Left renal pelvis (tissue), 4 donors: ENCODE results near the gene ASMT. TPM values are rescaled to one million over a fixed set of nuclear protein-coding genes. Genes with fewer than 3 reads are reported as not detected.
"Not testable (repeated sequence)": the region's sequence is repeated elsewhere in the genome, so short reads cannot be mapped to it uniquely, and the experiment has no call there.

Experiments
- DNase-seq, 4 donors: peaks; one replicate each; pipeline ENCODE4 v3.0.0-alpha.2; 2013; ENCODE audit warnings: low read depth in 4 of 4, low spot score in 3 of 4
- polyA plus RNA-seq, 4 donors: library from polyadenylated mRNA; unstranded; fragments of 120-200 nt; gene quantifications; one replicate each; pipeline ENCODE4 v1.2.1, GENCODE V29; 2013; ENCODE audit not compliant: insufficient read length in 4 of 4

The ASMT gene
- polyA plus RNA-seq, 4 donors: 0.11 to 0.15 (median 0.14) TPM; not detected in 1

DNA sequence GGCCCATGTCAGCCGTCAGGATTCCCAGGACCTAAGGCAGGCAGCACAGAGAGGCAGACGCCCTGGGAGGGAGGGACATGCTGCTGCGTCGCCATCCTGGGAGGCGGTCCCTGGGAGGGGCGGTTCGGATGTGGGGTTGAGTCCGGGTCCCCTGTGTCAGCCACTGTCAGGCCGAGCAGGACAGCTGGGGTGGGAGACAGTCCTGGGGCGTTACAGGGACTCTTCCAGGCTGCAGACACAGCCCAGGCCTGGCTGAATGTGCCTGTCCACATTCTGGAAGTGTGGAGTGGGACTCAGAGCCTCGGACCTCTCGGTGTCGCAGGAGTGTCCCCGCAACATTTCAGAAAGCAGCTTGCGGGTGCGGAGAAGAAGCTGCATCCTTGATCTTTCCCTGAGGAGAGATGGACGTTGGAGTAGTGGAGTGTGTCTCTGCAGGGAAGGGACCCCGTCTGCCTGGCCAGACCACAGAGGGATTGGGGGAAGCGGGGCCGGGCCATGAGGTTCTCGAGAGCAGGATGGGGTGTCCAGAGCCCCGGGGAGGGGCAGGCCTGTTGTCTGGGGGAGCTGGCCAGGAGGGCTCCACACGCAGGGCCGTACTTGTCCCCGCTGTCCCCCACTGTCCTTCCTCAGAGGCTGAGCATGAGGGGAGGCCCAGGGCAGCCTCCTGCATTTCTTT lies 17.4 kb upstream of the ASMT start:
- DNase-seq: no peak

DNA sequence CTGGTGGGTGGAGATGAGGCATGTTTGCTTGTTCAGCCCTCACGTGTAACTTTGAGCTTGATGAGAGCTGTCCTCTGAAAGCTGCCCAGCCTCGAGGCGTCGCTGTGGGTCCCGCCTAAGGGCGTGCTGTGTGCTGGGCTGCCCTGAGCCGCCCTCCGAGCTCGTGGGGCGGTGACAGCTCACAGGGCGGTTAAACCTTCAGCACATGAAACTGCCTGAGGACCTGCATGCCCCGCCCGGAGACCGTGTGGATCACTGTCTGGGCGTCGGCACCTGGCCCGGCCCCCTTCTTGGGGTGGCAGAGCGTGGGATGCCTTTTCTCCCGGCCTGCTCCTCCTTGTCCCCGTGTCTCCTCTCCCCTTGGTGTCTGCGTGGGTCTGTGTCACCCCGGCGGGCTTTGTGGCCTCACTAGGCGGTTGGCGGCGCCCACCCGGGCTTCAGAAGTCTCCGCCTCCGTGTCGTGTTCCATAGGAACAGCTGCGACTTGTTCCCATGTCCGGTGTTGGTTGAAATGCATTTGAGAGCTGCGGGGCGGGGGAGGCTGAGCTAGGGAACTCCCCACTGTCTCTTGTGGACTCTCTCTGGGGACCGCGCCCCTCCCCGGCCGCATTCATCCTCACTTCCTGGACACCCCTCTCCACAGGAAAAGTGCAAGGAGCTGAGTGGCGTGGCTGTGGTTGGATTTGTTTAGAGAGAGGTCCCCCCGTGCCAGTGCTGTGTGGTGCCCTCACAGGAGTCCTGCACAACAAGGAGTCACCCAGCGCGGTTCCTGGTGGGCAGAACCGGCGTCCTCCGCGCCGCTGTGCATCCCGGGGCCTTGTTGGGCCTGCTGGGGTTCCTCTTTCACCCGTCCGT lies 16.6 kb upstream of the ASMT start:
- no peak for DNase-seq

- DNase-seq: no peak
Observed at GRCh38 chrX:1598876-1599790, 15.7 kb upstream of the ASMT start.

DNA sequence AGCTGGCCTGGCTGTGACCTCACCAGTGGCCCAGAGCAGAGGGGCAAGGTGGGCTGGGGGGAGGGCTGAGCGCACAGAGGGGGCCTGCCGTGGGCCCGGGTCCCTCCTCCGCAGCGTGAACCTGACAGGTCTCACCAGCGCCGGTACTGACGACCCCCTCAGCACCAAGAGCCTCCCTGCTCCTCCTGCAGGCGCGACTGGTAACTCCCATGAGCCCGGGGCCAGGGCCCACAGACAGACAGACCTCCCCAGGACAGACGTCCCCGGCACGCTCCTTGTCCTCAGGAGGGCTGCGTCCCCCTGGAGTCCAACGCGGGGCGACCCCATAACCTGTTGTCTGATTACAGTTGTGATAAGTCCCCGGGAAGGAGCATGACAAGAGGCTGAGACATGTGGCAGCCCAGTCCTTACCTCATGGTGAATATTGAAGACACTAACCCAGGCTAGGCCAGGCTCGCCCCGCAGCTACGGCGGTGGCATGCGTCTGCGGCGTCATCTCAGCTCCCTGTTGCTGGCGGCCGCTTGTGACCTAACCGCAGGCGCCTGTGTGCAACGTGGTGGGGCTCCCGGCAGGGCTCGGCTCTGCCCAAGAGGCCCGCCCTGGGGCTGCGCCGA lies 15.0 kb upstream of the ASMT start:
- no peak for DNase-seq

- DNase-seq: no peak
Observed at GRCh38 chrX:1600406-1601050, 14.3 kb upstream of the ASMT start.

DNA sequence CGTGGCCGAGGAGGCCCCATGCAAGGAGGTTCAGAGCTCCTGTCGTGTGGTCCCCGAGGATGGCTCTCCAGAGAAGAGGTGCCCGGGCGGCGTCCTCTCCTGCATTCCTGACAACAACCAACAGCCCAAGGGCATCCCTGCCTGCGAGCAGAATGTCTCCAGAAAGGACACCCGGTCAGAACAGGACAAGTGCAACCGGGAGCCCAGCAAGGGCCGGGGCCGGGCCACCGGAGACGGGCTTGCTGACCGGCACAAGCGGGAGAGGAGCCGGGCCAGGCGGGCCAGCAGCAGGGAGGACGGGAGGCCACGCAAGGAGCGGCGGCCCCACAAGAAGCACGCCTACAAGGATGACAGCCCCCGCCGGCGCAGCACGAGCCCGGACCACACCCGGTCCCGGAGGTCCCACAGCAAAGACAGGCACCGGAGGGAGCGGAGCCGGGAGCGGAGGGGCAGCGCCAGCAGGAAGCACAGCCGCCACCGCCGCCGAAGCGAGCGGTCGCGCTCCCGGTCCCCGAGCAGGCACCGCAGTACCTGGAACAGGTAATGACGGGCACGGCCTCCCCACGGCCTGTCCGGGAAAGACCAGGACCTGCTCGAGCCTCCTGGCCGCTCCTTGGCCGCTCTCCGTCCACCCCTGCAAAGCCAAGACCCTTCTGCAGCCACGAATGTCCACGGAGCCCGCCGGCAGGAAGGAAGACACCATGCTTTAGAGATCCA lies 13.7 kb upstream of the ASMT start:
- no peak for DNase-seq

DNA sequence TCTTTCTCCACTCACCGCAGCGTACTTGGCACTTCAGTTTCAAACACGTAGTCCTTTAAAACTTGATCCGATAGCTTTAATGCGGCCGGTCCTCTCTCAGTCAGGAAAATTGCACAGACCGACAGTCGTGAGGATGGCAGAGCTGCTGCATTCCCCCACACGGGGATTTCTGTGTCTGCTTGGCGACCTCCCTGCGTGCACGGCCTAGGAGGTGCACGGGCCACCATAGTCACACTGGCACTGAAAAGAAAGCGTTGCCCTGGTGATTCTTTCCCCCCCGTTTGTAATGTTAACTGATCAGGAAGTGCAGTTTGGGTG lies 13.1 kb upstream of the ASMT start:
- DNase-seq: no peak

DNA sequence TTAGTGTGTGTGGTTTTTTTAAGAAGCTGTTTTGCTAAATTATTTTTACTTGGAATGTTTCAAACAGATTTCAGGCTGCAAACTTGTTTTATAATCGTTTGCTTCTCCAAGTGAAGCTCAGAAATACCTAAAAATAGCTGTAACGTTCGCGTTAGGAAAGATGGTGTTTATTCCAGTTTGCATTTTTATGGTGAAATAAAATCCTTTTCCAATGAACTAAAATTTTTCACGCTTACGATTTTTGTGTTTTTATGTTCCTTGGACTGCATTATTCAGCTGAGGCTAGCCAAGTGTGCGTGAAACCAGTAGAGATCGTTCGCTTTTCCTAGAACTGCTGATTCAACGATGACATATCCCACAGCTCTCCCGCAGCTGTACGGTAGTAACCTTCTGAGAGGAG lies 12.6 kb upstream of the ASMT start:
- DNase-seq: no peak

DNA sequence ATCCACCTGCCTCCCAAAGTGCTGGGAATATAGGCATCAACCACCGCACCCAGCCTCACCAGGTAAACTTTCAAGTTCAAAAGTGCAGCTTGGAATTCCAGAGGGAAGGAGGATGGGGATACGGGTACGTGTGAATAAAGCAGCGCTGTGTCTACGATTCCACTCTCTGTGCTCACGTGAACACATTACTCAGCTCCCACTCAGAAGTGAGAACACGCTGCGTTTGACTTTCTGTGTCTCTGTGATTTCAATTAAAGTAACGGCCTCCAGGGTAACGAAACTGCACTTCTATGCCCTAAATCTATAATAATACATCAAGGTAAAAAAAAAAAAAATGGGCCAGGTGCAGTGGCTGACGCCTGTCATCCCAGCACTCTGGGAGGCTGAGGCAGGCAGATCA lies 8.4 kb upstream of the ASMT start:
- DNase-seq: no peak

- DNase-seq: no peak
Observed at GRCh38 chrX:1609311-1609710, 5.5 kb upstream of the ASMT start.

- no peak for DNase-seq
Observed at GRCh38 chrX:1609762-1610161, 5.1 kb upstream of the ASMT start.

- no peak for DNase-seq
Observed at GRCh38 chrX:1610166-1610565, 4.7 kb upstream of the ASMT start.

- no peak for DNase-seq
Observed at GRCh38 chrX:1610736-1611135, 4.1 kb upstream of the ASMT start.

- no peak for DNase-seq
Observed at GRCh38 chrX:1612641-1613286, 2.1 kb upstream of the ASMT start.

GRCh38 chrX:1618689-1619088 lies 3.8 kb downstream of the ASMT start:
- DNase-seq: no peak

DNA sequence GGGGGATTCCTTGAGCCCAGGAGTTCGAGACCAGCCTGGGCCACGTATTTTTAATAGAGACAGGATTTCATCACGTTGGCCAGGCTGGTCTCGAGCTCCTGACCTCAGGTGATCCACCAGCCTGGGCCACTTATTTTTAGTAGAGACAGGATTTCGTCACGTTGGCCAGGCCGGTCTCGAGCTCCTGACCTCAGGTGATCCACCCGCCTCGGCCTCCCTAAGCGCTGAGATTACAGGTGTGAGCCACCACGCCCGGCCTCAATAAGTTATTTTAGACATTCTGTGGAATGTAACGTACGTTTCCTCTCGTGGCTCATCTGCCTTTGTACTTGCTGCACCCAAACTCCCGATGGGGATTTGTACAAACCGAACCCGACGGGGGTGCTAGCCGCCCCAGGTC lies 8.8 kb downstream of the ASMT start:
- no peak for DNase-seq

DNA sequence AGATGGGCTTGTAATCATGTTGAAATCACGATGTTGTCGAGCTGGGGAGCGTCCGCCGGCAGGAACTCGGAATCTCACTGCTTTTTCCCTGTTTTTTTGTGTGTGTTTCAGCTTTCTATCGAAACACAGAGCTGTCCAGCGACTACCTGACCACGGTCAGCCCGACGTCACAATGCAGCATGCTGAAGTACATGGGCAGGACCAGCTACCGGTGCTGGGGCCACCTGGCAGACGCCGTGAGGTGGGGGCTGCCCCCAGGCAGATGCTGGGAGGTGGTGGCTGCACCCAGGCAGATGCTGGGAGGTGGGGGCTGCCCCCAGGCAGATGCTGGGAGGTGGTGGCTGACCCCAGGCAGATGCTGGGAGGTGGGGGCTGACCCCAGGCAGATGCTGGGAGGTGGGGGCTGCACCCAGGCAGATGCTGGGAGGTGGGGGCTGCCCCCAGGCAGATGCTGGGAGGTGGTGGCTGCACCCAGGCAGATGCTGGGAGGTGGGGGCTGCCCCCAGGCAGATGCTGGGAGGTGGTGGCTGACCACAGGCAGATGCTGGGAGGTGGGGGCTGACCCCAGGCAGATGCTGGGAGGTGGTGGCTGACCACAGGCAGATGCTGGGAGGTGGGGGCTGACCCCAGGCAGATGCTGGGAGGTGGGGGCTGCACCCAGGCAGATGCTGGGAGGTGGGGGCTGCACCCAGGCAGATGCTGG lies 9.4 kb downstream of the ASMT start:
- DNase-seq: not testable (repeated sequence)

DNA sequence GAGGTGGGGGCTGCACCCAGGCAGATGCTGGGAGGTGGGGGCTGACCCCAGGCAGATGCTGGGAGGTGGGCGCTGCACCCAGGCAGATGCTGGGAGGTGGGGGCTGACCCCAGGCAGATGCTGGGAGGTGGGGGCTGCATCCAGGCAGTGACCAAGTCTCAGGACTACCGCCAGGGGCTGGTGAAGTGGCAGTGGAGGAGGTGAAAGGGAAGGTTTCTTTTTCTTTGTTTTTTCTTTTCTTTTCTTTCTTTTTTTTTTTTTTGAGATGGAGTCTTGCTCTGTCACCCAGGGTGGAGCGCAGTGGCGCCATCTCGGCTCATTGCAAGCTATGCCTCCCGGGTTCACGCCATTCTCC lies 10.0 kb downstream of the ASMT start:
- not testable (repeated sequence) for DNase-seq

- no peak for DNase-seq
Observed at GRCh38 chrX:1629244-1629643, 14.4 kb downstream of the ASMT start.
